HepG2 (cell line): ENCODE data around the gene HPS1. TPM values are rescaled to one million over a fixed set of nuclear protein-coding genes. Genes with fewer than 3 reads are reported as not detected.

Experiments
- ATAC-seq: fragments of 200-7000 bp; cut with Tn5 transposase; 3 replicates; pipeline ENCODE4 v1.9.1; 2020; ENCODE audit warnings: mild to moderate bottlenecking, moderate library complexity
- BruUV-seq: library from RNA; stranded (reverse); fragments of 400-500 nt; replicated peaks from 2 replicates; lab custom pipeline; 2021; lab: Mats Ljungman, UMichigan
- CTCF ChIA-PET: fragments of 300-600 bp; formaldehyde crosslinking; extraction: SDS; loops from one replicate; lab custom pipeline; 2021; ENCODE audit warnings: low total read pairs, inconsistent platforms, low intra/inter-chr PET ratio; lab: Yijun Ruan, JAX
- POLR2A ChIA-PET: fragments of 350-600 bp; sonication (Branson Sonifier 250); formaldehyde crosslinking; loops from one replicate; lab custom pipeline; 2020; ENCODE audit warnings: antibody characterized with exemption, inconsistent platforms; lab: Yijun Ruan, JAX
- DNase-seq: peaks from one replicate; pipeline ENCODE4 v3.0.0-alpha.2; 2015; ENCODE audit warnings: low spot score
- FAIRE-seq: peaks from 3 replicates; lab custom pipeline; 2011; peaks lifted over from hg19 to GRCh38; lab: Jason Lieb, UNC
- H2AFZ ChIP-seq: one replicate; pipeline ENCODE4 v1.6.1; 2011; ENCODE audit warnings: low read length, inconsistent platforms
- H3K27ac ChIP-seq: fragments of 300-600 bp; 3 replicates; pipeline ENCODE4 v1.8.0; 2011; ENCODE audit warnings: mixed run types, mild to moderate bottlenecking, mixed read lengths, low read length, inconsistent platforms; ENCODE audit not compliant: insufficient read depth; ENCODE audit errors: extremely low read length
- H3K27me3 ChIP-seq, 2 experiments: fragments of 200-600 bp in 1 of 2; 2 replicates in 1 of 2; 3 replicates in 1 of 2; pipeline versions ENCODE4 v1.6.0 to v1.8.0; 2011; ENCODE audit warnings: low read length in 2 of 2, mild to moderate bottlenecking in 2 of 2, moderate library complexity in 2 of 2, inconsistent platforms in 1 of 2; ENCODE audit not compliant: insufficient read depth in 2 of 2, control insufficient read depth in 1 of 2
- H3K36me3 ChIP-seq, 2 experiments: fragments of 200-600 bp in 1 of 2; replicated peaks in 1 of 2; 2 replicates in 1 of 2; 3 replicates in 1 of 2; pipeline versions ENCODE4 v1.5.1 to v1.8.0; 2011; ENCODE audit warnings: low read length in 2 of 2, inconsistent platforms in 1 of 2; ENCODE audit not compliant: insufficient read depth in 2 of 2, control insufficient read depth in 1 of 2
- H3K4me1 ChIP-seq: 2 replicates; pipeline ENCODE4 v1.5.1; 2012; ENCODE audit warnings: low read length, inconsistent platforms; ENCODE audit not compliant: insufficient read depth
- H3K4me2 ChIP-seq: 2 replicates; pipeline ENCODE4 v1.6.0; 2011; ENCODE audit warnings: low read depth, low read length, inconsistent platforms
- H3K4me3 ChIP-seq, 3 experiments: fragments of 200-600 bp in 1 of 3; sonication (generic), shearing (Covaris generic) in 1 of 3; replicated peaks in 1 of 3; 2 replicates each; pipeline ENCODE4 v1.5.1; 2011 to 2016; ENCODE audit warnings: low read length in 3 of 3, inconsistent platforms in 2 of 3, low read depth in 2 of 3, mild to moderate bottlenecking in 2 of 3, control low read depth in 1 of 3, mixed read lengths in 1 of 3; ENCODE audit not compliant: insufficient read depth in 1 of 3
- H3K79me2 ChIP-seq: one replicate; pipeline ENCODE4 v1.6.1; 2011; ENCODE audit warnings: low read length, inconsistent platforms; ENCODE audit not compliant: insufficient read depth
- H3K9ac ChIP-seq: 2 replicates; pipeline ENCODE4 v1.6.0; 2011; ENCODE audit warnings: mild to moderate bottlenecking, low read depth, low read length, inconsistent platforms; ENCODE audit not compliant: insufficient read depth
- H3K9me3 ChIP-seq: 2 replicates; pipeline ENCODE4 v1.5.1; 2012; ENCODE audit warnings: mild to moderate bottlenecking, low read length
- H4K20me1 ChIP-seq: 2 replicates; pipeline ENCODE4 v1.6.0; 2011; ENCODE audit warnings: inconsistent platforms, mild to moderate bottlenecking, low read length, moderate library complexity; ENCODE audit not compliant: insufficient read depth
- ATF6 ChIP-seq: sonication (generic); formaldehyde crosslinking; conservative IDR thresholded peaks from 2 replicates; pipeline ENCODE4 v1.4.0; 2020; ENCODE audit warnings: missing genetic modification reagents
- BATF2 ChIP-seq: sonication (generic); formaldehyde crosslinking; IDR thresholded peaks from 2 replicates; pipeline ENCODE4 v1.8.0; 2022; ENCODE audit warnings: mild to moderate bottlenecking, missing genetic modification reagents, moderate library complexity
- CSRNP1 ChIP-seq: sonication (generic); formaldehyde crosslinking; IDR thresholded peaks from 2 replicates; pipeline ENCODE4 v1.8.1; 2023; ENCODE audit warnings: mild to moderate bottlenecking, missing genetic modification reagents
- HIVEP1 ChIP-seq: sonication (generic); formaldehyde crosslinking; IDR thresholded peaks from 2 replicates; pipeline ENCODE4 v1.4.0; 2020; ENCODE audit warnings: mild to moderate bottlenecking, missing genetic modification reagents
- KLF12 ChIP-seq: sonication (generic); formaldehyde crosslinking; IDR thresholded peaks from 2 replicates; pipeline ENCODE4 v1.4.0; 2020; ENCODE audit warnings: missing genetic modification reagents, borderline replicate concordance
- MATR3 ChIP-seq: sonication (generic); formaldehyde crosslinking; IDR thresholded peaks from 2 replicates; pipeline ENCODE4 v1.4.0; 2020; ENCODE audit warnings: missing genetic modification reagents
- PHF5A ChIP-seq: IDR thresholded peaks from one replicate; pipeline ENCODE4 v1.6.1; 2018; ENCODE audit warnings: low read depth, missing genetic modification reagents; ENCODE audit not compliant: unreplicated experiment
- POLR2AphosphoS2 ChIP-seq: IDR thresholded peaks from 2 replicates; pipeline ENCODE4 v1.6.1; 2011; ENCODE audit warnings: low read depth, low read length, improper control_type of control experiment
- REL ChIP-seq: sonication (generic); formaldehyde crosslinking; conservative IDR thresholded peaks from 2 replicates; pipeline ENCODE4 v1.8.0; 2022; ENCODE audit warnings: mild to moderate bottlenecking, missing genetic modification reagents, moderate library complexity
- SAFB2 ChIP-seq: sonication (generic); formaldehyde crosslinking; IDR thresholded peaks from 2 replicates; pipeline ENCODE4 v1.5.1; 2020; ENCODE audit warnings: missing genetic modification reagents, low read depth, mild to moderate bottlenecking, borderline replicate concordance
- SP140L ChIP-seq: sonication (generic); formaldehyde crosslinking; IDR thresholded peaks from 2 replicates; pipeline ENCODE4 v1.4.0; 2020; ENCODE audit warnings: missing genetic modification reagents, borderline replicate concordance
- SRF ChIP-seq: IDR thresholded peaks from 2 replicates; pipeline ENCODE4 v1.6.1; 2011; ENCODE audit warnings: mild to moderate bottlenecking, low read depth, low read length, moderate library complexity
- ZBTB38 ChIP-seq: sonication (generic); formaldehyde crosslinking; IDR thresholded peaks from 2 replicates; pipeline ENCODE4 v1.5.1; 2020; ENCODE audit warnings: mild to moderate bottlenecking, missing genetic modification reagents
- ZNF331 ChIP-seq: sonication (generic); formaldehyde crosslinking; IDR thresholded peaks from 2 replicates; pipeline ENCODE4 v1.4.0; 2020; ENCODE audit warnings: missing genetic modification reagents
- ZNF335 ChIP-seq: sonication (generic); formaldehyde crosslinking; IDR thresholded peaks from 2 replicates; pipeline ENCODE4 v1.4.0; 2020; ENCODE audit warnings: missing genetic modification reagents
- ZNF564 ChIP-seq: sonication (generic); formaldehyde crosslinking; IDR thresholded peaks from 2 replicates; pipeline ENCODE4 v1.8.1; 2023; ENCODE audit warnings: mild to moderate bottlenecking, missing genetic modification reagents
- ZNF674 ChIP-seq: sonication (generic); formaldehyde crosslinking; IDR thresholded peaks from 2 replicates; pipeline ENCODE4 v1.5.0; 2020; ENCODE audit warnings: low read depth, mild to moderate bottlenecking, missing genetic modification reagents
- ZNF710 ChIP-seq: sonication (generic); formaldehyde crosslinking; IDR thresholded peaks from 2 replicates; pipeline ENCODE4 v1.5.0; 2020; ENCODE audit warnings: mild to moderate bottlenecking, missing genetic modification reagents, borderline replicate concordance
- WGBS: methylation state at CpG from one replicate; pipeline ENCODE4 v1.1.6; 2017; ENCODE audit warnings: low lambda C conversion rate; 5-methylcytosine and 5-hydroxymethylcytosine counted together
- in situ Hi-C: cut with HindIII; loops from 2 replicates; pipeline ENCODE4 v1.10.0; 2017; ENCODE audit warnings: low pct_unique_long_range_greater_than_20kb; ENCODE audit not compliant: extremely low pct_ligation_motif_present
- intact Hi-C: fragments of 100-400 bp; cut with micrococcal nuclease; formaldehyde crosslinking; loops from one replicate; pipeline ENCODE4 v1.10.0; 2022; ENCODE audit not compliant: unreplicated experiment
- polyA plus RNA-seq, 8 experiments: library from polyadenylated mRNA; depleted of rRNA in 3 of 8; stranded (reverse) in 7 of 8; unstranded in 1 of 8; fragments of >200 nt; fragmentation: Illumina TruSeq in 4 of 8; extraction: Trizol in 4 of 8; gene quantifications; 2 replicates each; pipeline versions ENCODE4 v1.2.1 to v1.2.3, GENCODE V29; 2011 to 2016; ENCODE audit warnings: low read depth in 4 of 8, missing spikeins in 1 of 8, mixed read lengths in 1 of 8; ENCODE audit not compliant: insufficient read depth in 1 of 8
- total RNA-seq, 5 experiments: library from RNA; depleted of rRNA; stranded (reverse); fragments of >200 nt; fragmentation: Illumina TruSeq; extraction: Trizol; gene quantifications; 2 replicates each; pipeline ENCODE4 v1.2.3, GENCODE V29; 2016; ENCODE audit warnings: low read depth in 1 of 5

Gene HPS1
- total and polyA plus RNA-seq, 2 of the 13 experiments (the other 11 are each of a cell fraction or from before 2014, with no cell fraction given) = 24.6 to 25.8 TPM

GRCh38 chr10:98402931-98403718 is 43.6 kb downstream of the HPS1 start (continued):
- TF ChIP-seq HIVEP1 (CRISPR knock-in tag) (no peak), ZNF674 (no peak), SAFB2 (CRISPR knock-in tag) (no peak), SP140L (CRISPR knock-in tag) (no peak)

- ChIA-PET POLR2A (no interaction called here), CTCF (no interaction called here)
- H3K4me2 ChIP-seq = no peak overlapping the region
- H4K20me1 ChIP-seq = no peaks in the 10 kb centered on the region
- no peaks in the 10 kb centered on the region for H3K4me1 ChIP-seq
- no peak overlapping the region for H3K27ac ChIP-seq
- H3K36me3 ChIP-seq = no peaks in the 10 kb centered on the region
- 82% methylated on average over 7 of the region's 7 CpGs for WGBS
- no peak overlapping the region for H2AFZ ChIP-seq
- no peaks in the 10 kb centered on the region for H3K79me2 ChIP-seq
- H3K27me3 ChIP-seq = no peaks in the 10 kb centered on the region
- no peaks in the 10 kb centered on the region for H3K9me3 ChIP-seq
- FAIRE-seq (no peak), ATAC-seq (no peak), DNase-seq (no peak)
- no peak overlapping the region for H3K9ac ChIP-seq
- intact Hi-C loops (no loop called here), in situ Hi-C loops (no loop called here)
- no TSS peak for BruUV-seq
- no peak overlapping the region for H3K4me3 ChIP-seq
- no peak for TF ChIP-seq ZNF564 (CRISPR knock-in tag)
- no peak for TF ChIP-seq POLR2AphosphoS2
- TF ChIP-seq PHF5A = no peak
- no peak for TF ChIP-seq ZNF335
- no peak for TF ChIP-seq BATF2 (CRISPR knock-in tag)
- no peak for TF ChIP-seq CSRNP1 (CRISPR knock-in tag)
- TF ChIP-seq SRF = no peak
- no peak for TF ChIP-seq ZBTB38 (CRISPR knock-in tag)
- no peak for TF ChIP-seq ATF6 (CRISPR knock-in tag)
- TF ChIP-seq MATR3 = no peak
- no peak for TF ChIP-seq KLF12
- TF ChIP-seq REL (CRISPR knock-in tag) = no peak
- no peak for TF ChIP-seq ZNF710 (CRISPR knock-in tag)
- no peak for TF ChIP-seq ZNF331 (CRISPR knock-in tag)
Measured at GRCh38 chr10:98402478-98402877, 44.3 kb downstream of the HPS1 start.
